ENCODE measurements around the gene MCF2L2. TPM values are rescaled to one million over a fixed set of nuclear protein-coding genes. Genes with fewer than 3 reads are reported as not detected.

MCF2L2 gene
- total and polyA plus RNA-seq, 2 donors (not counting 3 experiments of a cell fraction or from before 2014, with no cell fraction given) = 0.15 to 1.1 TPM

- Histone ChIP-seq H2AFZ (ENCODE audit: low read depth, low read length) (peak overlapping the region; percentile 65), H3K9ac (replicated peaks; ENCODE audit: extremely low read depth, insufficient read depth, low read length) (no peak overlapping the region), H3K27ac (ENCODE audit: insufficient read depth, low read depth, low read length) (no peak overlapping the region), H3K9me1 (replicated peaks; ENCODE audit: control insufficient read depth, extremely low read depth, insufficient read depth, low read length) (no peaks in the 10 kb centered on the region), H3K4me3 (replicated peaks in 1 of 3; ENCODE audit: insufficient read depth in 1 of 3, low read depth in 1 of 3, low read length in 3 of 3) (no peak overlapping the region), H3K4me2 (ENCODE audit: insufficient read depth, low read length) (no peak overlapping the region), H3K27me3 (ENCODE audit: control insufficient read depth in 2 of 2, insufficient read depth in 2 of 2, low read length in 2 of 2) (no peaks in the 10 kb centered on the region), H4K20me1 (replicated peaks; ENCODE audit: control insufficient read depth, extremely low read depth, insufficient read depth, low read length) (no peaks in the 10 kb centered on the region), H3K36me3 (ENCODE audit: control insufficient read depth in 2 of 2, extremely low read depth in 1 of 2, insufficient read depth in 2 of 2, low read length in 2 of 2) (no peaks in the 10 kb centered on the region), H3K4me1 (ENCODE audit: control insufficient read depth, extremely low read depth, insufficient read depth, low read length) (no peaks in the 10 kb centered on the region), H3K9me3 (replicated peaks; ENCODE audit: control insufficient read depth, insufficient read depth, low read length) (no peaks in the 10 kb centered on the region), H3K79me2 (ENCODE audit: control insufficient read depth, insufficient read depth, low read length) (no peaks in the 10 kb centered on the region)
- DNase-seq (ENCODE audit: low read depth, low spot score) (peak; percentile 14), FAIRE-seq (no peak)
- no TSS peak for BruUV-seq (replicated peaks)
- ChIA-PET POLR2A (no interaction called here), CTCF (interaction anchor here (1.2 kb wide), 1 partner anchor 34 kb away, joined by 3 read pairs; no protein-coding TSS in a partner anchor)
- dilution Hi-C loops (cut with MboI; ENCODE audit: extremely low pct_ligation_motif_present, low sequenced_read_pairs) (no loop called here), intact Hi-C loops (cut with micrococcal nuclease) (no loop called here)
- TF ChIP-seq FOS (IDR thresholded peaks at IDR 0.05; ENCODE audit: borderline replicate concordance, insufficient read depth, low read length) (no peak), GATA2 (IDR thresholded peaks at IDR 0.05; ENCODE audit: insufficient read depth, insufficient read length, low read depth, low read length) (peak; percentile 16), CTCF (IDR thresholded peaks at IDR 0.05; ENCODE audit: extremely low read depth in 1 of 2, insufficient read depth in 1 of 2, low read depth in 1 of 2, low read length in 2 of 2) (no peak)
These were observed 78.8 kb downstream of the MCF2L2 start for GRCh38 chr3:183349421-183350157.

- dilution Hi-C loops (cut with MboI; ENCODE audit: extremely low pct_ligation_motif_present, low sequenced_read_pairs) = no loop called here
- Histone ChIP-seq H3K27me3 (ENCODE audit: control insufficient read depth in 2 of 2, insufficient read depth in 2 of 2, low read length in 2 of 2) (no peaks in the 10 kb centered on the region), H3K9ac (replicated peaks; ENCODE audit: extremely low read depth, insufficient read depth, low read length) (no peak overlapping the region), H3K36me3 (ENCODE audit: control insufficient read depth in 2 of 2, extremely low read depth in 1 of 2, insufficient read depth in 2 of 2, low read length in 2 of 2) (no peaks in the 10 kb centered on the region), H4K20me1 (replicated peaks; ENCODE audit: control insufficient read depth, extremely low read depth, insufficient read depth, low read length) (no peaks in the 10 kb centered on the region), H3K4me2 (ENCODE audit: insufficient read depth, low read length) (no peak overlapping the region), H3K4me1 (ENCODE audit: control insufficient read depth, extremely low read depth, insufficient read depth, low read length) (no peaks in the 10 kb centered on the region), H3K79me2 (ENCODE audit: control insufficient read depth, insufficient read depth, low read length) (no peaks in the 10 kb centered on the region), H3K9me1 (replicated peaks; ENCODE audit: control insufficient read depth, extremely low read depth, insufficient read depth, low read length) (no peaks in the 10 kb centered on the region), H2AFZ (ENCODE audit: low read depth, low read length) (no peak overlapping the region), H3K9me3 (replicated peaks; ENCODE audit: control insufficient read depth, insufficient read depth, low read length) (no peaks in the 10 kb centered on the region), H3K27ac (ENCODE audit: insufficient read depth, low read depth, low read length) (no peak overlapping the region), H3K4me3 (replicated peaks in 1 of 3; ENCODE audit: insufficient read depth in 1 of 3, low read depth in 1 of 3, low read length in 3 of 3) (no peak overlapping the region)
- FAIRE-seq = no peak
- TF ChIP-seq FOS (IDR thresholded peaks at IDR 0.05; ENCODE audit: borderline replicate concordance, insufficient read depth, low read length) (no peak), MYC (IDR thresholded peaks at IDR 0.05; ENCODE audit: low read depth, low read length) (no peak), JUN (IDR thresholded peaks at IDR 0.05; ENCODE audit: borderline replicate concordance, insufficient read depth, insufficient read length, low read depth) (no peak), GATA2 (IDR thresholded peaks at IDR 0.05; ENCODE audit: insufficient read depth, insufficient read length, low read depth, low read length) (no peak), CTCF (IDR thresholded peaks at IDR 0.05; ENCODE audit: extremely low read depth in 1 of 2, insufficient read depth in 1 of 2, low read depth in 1 of 2, low read length in 2 of 2) (no peak), POLR2A (IDR thresholded peaks at IDR 0.05; ENCODE audit: low read depth, low read length) (no peak), MAX (IDR thresholded peaks at IDR 0.05; ENCODE audit: insufficient read depth, insufficient read length) (no peak), POLR2AphosphoS5 (IDR thresholded peaks at IDR 0.05; ENCODE audit: insufficient read depth, low read depth, low read length) (no peak)
- CTCF ChIA-PET = interaction anchor here (0.9 to 1.4 kb wide), 3 partner anchors 9 to 158 kb away, joined by 3 to 5 read pairs (median 4); no protein-coding TSS in a partner anchor
- no peak for DNase-seq (ENCODE audit: low read depth, low spot score)
- intact Hi-C loops (cut with micrococcal nuclease) = no loop called here
- POLR2A ChIA-PET = no interaction called here
- BruUV-seq (replicated peaks) = no TSS peak
These were observed 85.6 kb downstream of the MCF2L2 start for GRCh38 chr3:183342824-183343223.
